ENCODE results near the gene RASA4B.
"Not testable (repeated sequence)": the region's sequence is repeated elsewhere in the genome, so short reads cannot be mapped to it uniquely, and the experiment has no call there.

Gene RASA4B

GRCh38 chr7:102479982-102480637 is 37.5 kb downstream of the RASA4B start:
- DNase-seq (ENCODE audit: low spot score); in situ Hi-C loops (cut with MboI; ENCODE audit: low sequenced_read_pairs, unreplicated experiment): not testable (repeated sequence)

GRCh38 chr7:102479209-102479584 is 38.4 kb downstream of the RASA4B start:
- DNase-seq (ENCODE audit: low spot score); in situ Hi-C loops (cut with MboI; ENCODE audit: low sequenced_read_pairs, unreplicated experiment): not testable (repeated sequence)

DNA sequence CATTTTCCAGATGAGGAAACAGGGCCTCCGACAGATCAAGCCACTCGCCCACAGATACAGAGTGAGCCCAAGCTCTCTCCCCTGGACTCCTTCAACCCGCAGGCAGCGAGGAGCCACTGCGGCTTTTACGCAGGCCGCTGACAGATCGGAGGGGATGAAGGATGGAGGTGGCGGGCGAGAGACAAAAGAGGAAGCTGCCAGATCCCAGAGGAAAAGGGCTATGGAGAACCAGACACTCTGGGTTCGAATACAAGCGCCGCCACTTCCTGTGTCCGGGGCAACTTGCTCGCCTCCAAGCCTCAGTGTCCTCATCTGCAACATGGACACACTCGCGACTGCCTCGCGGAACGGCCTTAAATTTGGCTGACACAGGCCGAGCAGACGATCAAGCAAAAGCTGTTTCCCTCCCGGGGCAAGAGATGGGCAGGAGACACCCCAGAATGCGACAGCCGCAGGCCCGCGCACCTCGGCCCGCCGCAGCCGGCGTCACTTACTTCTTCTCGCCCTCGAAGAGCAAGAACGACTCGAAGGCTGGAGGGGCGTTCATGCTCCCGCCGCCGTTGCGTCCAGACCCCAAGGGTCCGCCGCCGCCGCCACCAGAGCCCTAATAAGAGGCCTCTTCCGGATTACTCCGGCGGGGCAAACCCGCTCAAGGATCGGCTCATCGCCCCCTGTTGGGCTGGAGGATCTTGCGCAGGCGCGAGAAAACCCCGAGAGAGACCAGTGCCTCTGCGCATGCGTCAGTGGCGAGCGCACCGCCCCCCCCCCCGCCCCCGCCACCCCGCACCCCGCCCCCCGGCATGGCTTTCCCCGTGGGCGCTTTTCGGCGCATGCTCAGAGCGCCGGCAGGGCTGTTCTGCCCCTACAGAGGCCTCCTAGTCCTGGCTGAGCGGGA is 39.0 kb downstream of the RASA4B start, which contains the start of gene POLR2J:
POLR2J (minus strand) TSS at position 609 of the 895 bp plus-strand sequence; CDS start at position 547, 62 bp downstream.
- DNase-seq (ENCODE audit: low spot score); in situ Hi-C loops (cut with MboI; ENCODE audit: low sequenced_read_pairs, unreplicated experiment): not testable (repeated sequence)
- peak; percentile 39 for TF ChIP-seq CTCF (IDR thresholded peaks at IDR 0.05; ENCODE audit: borderline replicate concordance, control extremely low read depth, extremely low read depth, insufficient read depth, missing control alignments)

DNA sequence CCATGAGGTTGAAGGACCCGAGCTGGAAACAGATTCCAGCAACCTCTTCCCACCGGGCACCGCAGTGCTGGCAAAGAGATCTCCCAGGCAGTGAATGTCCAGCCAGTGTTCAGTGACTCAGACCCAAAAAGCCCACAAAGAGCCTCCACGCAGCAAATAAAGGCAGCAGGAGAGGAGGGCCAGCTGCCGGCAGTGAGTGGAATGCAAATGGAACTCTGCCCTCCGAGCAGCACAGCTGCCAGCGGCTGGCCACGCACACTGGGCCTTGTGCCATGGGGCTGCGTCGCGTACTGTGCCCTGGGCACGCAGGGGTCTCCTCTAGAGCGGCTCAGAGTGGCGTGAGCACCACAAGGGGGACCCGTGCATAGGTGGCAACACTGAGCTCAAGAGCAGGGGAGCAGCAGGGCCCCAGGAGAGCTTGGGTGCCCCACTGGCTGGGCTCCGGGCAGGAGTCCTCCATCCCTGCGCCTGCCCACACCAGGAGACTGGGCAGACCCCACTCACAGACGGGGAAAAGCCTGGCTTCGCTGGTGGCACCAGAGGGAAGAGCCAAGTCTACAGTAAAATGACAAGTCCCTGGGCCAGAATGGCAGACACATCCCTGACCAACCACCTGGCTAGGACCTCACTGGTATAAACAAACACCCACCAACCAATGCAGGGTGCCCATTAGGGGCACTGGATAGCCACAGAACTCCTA is 42.7 kb downstream of the RASA4B start:
- in situ Hi-C loops (cut with MboI; ENCODE audit: low sequenced_read_pairs, unreplicated experiment); DNase-seq (ENCODE audit: low spot score): not testable (repeated sequence)

DNA sequence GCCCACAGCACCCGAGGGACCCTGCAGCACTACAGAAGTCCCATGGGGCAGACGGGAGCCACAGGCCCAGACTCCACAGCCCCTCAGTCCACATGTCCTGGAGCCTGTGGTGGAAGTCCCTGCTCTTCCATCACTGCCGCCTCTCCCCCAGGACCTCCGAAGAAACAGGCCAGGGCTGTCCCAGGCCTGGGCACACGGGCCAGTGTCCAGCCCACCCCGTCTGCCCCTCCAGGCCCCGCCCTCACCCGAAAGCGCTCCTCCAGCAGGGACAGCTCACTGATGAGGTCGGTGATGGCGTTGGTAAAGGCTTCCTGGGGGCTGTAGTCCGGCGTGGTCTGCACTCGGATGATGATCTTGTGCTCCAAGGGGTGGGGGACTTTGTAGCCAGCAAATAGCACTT is 43.5 kb downstream of the RASA4B start:
- in situ Hi-C loops (cut with MboI; ENCODE audit: low sequenced_read_pairs, unreplicated experiment): not testable (repeated sequence)

DNA sequence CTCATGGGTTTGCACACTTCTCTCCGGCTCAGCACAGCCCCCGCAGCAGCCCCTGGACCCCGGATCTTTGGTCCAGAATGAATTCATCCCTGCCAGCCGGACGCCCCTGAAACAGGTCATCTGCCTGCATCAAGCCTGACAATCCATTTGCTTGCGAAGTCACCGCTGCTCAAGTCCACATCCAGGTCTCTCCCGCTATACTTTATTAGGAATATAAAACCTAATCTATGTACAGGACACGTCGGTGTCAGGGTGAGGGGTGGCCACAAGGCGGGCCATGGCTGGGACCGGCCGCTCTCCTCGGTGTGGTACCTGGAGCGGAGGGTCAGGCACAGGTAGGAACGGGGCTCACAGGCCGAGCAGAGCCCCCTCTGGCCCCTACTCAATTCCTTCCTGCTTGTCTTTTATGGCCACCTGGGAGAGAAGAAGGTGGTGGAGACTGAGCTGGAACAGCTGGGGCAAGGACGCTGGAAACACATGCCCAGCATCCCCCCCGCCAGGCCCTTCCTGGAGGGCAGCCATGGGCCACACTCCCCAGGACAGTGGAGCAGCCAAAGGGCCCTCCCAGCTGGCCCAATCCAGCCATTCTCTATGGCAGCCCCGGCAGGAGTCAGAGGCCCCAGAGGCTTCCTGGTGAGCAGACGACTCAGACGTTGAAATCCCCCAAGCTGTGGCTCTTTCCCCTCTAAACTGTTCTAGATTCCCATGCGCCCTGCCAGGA is 44.1 kb downstream of the RASA4B start:
- TF ChIP-seq CTCF (IDR thresholded peaks at IDR 0.05; ENCODE audit: borderline replicate concordance, control extremely low read depth, extremely low read depth, insufficient read depth, missing control alignments): no peak
- no peak for DNase-seq (ENCODE audit: low spot score)
- in situ Hi-C loops (cut with MboI; ENCODE audit: low sequenced_read_pairs, unreplicated experiment): no loop called here

More for the DNA sequence above, 43.5 kb downstream of the RASA4B start:
- DNase-seq (ENCODE audit: low spot score): not testable (repeated sequence)

DNA sequence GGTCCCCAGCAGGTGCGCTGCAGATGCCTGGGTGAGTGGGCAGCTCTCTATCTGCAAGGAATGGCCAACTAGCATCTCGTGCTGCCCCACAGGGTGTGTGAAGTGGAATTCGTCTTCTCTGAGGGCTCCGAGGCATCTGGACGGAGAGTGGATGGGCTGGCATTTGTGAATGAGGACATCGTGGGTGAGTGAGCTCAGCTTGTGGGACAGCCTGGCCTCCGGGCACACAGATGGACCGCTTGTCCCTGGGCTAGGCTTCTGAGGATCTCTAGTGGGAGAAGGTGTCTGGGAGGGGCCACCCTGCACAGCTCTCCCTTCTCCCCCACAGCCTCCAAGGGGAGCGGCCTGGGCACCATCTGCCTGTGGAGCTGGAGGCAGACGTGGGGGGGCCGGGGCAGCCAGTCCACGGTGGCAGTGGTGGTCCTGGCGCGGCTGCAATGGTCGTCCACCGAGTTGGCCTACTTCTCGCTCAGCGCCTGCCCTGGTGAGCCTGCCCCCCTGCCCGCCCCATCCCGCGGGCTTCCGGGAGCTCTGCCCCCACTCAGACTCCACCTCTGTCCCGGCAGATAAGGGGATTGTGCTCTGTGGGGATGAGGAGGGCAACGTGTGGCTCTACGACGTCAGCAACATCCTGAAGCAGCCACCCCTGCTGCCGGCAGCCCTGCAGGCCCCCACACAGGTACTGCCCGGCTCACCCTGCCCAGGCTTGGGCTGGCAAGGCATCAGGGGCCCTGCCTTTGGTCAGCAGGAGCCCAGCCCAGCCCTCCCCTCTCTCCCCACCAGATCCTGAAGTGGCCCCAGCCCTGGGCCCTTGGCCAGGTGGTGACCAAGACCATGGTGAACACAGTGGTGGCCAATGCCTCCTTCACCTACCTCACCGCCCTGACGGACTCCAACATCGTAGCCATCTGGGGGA is 45.2 kb downstream of the RASA4B start:
- in situ Hi-C loops (cut with MboI; ENCODE audit: low sequenced_read_pairs, unreplicated experiment): no loop called here
- no peak for DNase-seq (ENCODE audit: low spot score)
- TF ChIP-seq CTCF (IDR thresholded peaks at IDR 0.05; ENCODE audit: borderline replicate concordance, control extremely low read depth, extremely low read depth, insufficient read depth, missing control alignments): no peak

DNA sequence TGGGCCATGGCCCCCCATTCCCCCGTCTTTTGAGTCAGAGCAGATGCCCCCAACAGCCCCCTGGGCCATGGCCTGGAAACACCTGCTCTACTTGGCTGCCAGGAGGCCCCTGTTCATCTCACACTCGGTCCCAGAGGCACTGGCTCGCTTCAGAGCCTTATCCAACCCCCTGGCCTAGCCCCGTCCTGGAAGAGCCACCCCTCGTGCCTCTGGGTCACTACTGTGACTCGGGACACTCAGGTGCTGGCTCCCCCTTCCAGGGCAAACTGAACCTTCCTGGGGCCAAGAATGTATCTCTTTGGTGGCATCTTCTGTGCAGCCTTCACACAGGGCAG is 45.8 kb downstream of the RASA4B start:
- no peak for TF ChIP-seq CTCF (IDR thresholded peaks at IDR 0.05; ENCODE audit: borderline replicate concordance, control extremely low read depth, extremely low read depth, insufficient read depth, missing control alignments)
- no peak for DNase-seq (ENCODE audit: low spot score)
- in situ Hi-C loops (cut with MboI; ENCODE audit: low sequenced_read_pairs, unreplicated experiment): no loop called here

Data from GM13976 (cell line).